Smooth muscle cell (in vitro differentiated cells): ENCODE data around the gene PTPRK. TPM values are rescaled to one million over a fixed set of nuclear protein-coding genes. Genes with fewer than 3 reads are reported as not detected.

Source experiments
- DNase-seq: peaks from one replicate; lab custom pipeline; 2025; ENCODE audit not compliant: unreplicated experiment; lab: John Stamatoyannopoulos, UW
- H2AFZ ChIP-seq: fragments of 200-600 bp; sonication (generic); 2 replicates; pipeline ENCODE4 v1.6.0; 2016; ENCODE audit warnings: antibody characterized with exemption, low read depth, mild to moderate bottlenecking
- H3F3A ChIP-seq: fragments of 200-600 bp; sonication (generic); 2 replicates; pipeline ENCODE4 v1.6.0; 2017; ENCODE audit warnings: antibody characterized with exemption, low read depth
- H3K27ac ChIP-seq: fragments of 200-600 bp; sonication (generic); 2 replicates; pipeline ENCODE4 v1.5.1; 2016; ENCODE audit warnings: low read depth, mild to moderate bottlenecking
- H3K27me3 ChIP-seq: fragments of 200-600 bp; sonication (generic); 2 replicates; pipeline ENCODE4 v1.6.1; 2016; ENCODE audit warnings: low read depth, mild to moderate bottlenecking
- H3K36me3 ChIP-seq: fragments of 200-600 bp; sonication (generic); 2 replicates; pipeline ENCODE4 v1.5.1; 2016; ENCODE audit warnings: low read depth
- H3K4me1 ChIP-seq: fragments of 200-600 bp; sonication (generic); 2 replicates; pipeline ENCODE4 v1.5.1; 2016; ENCODE audit warnings: low read depth
- H3K4me2 ChIP-seq: fragments of 200-600 bp; sonication (generic); 2 replicates; pipeline ENCODE4 v1.6.0; 2016; ENCODE audit warnings: mild to moderate bottlenecking
- H3K4me3 ChIP-seq: fragments of 200-600 bp; sonication (generic); 2 replicates; pipeline ENCODE4 v1.5.1; 2016; ENCODE audit warnings: mild to moderate bottlenecking
- H3K79me2 ChIP-seq: fragments of 200-600 bp; sonication (generic); 2 replicates; pipeline ENCODE4 v1.6.0; 2016; ENCODE audit warnings: low read depth, mild to moderate bottlenecking
- H3K9ac ChIP-seq: fragments of 200-600 bp; sonication (generic); 2 replicates; pipeline ENCODE4 v1.6.0; 2016; ENCODE audit warnings: low read depth
- H3K9me3 ChIP-seq: fragments of 200-600 bp; sonication (generic); replicated peaks from 2 replicates; pipeline ENCODE4 v1.5.1; 2016; ENCODE audit warnings: low read depth
- H4K20me1 ChIP-seq: fragments of 200-600 bp; sonication (generic); 2 replicates; pipeline ENCODE4 v1.6.0; 2016; ENCODE audit warnings: low read depth
- WGBS: methylation state at CpG from one replicate; pipeline ENCODE4 v1.1.7; 2016; ENCODE audit warnings: low lambda C conversion rate; 5-methylcytosine and 5-hydroxymethylcytosine counted together
- polyA plus RNA-seq: library from polyadenylated mRNA; unstranded; fragments of >200 nt; fragmentation: Nextera tagmentation; extraction: Ambion mirVana; gene quantifications from 2 replicates; pipeline ENCODE4 v1.2.1, GENCODE V29; 2016
- total RNA-seq: library from RNA; depleted of rRNA; stranded (reverse); fragments of >200 nt; gene quantifications from 2 replicates; pipeline ENCODE4 v1.2.3, GENCODE V29; 2014
- TF ChIP-seq, protein P1 (sequence below): fragments of 200-600 bp; sonication (generic); IDR thresholded peaks from 2 replicates; pipeline ENCODE4 v1.5.1; 2017; ENCODE audit warnings: borderline replicate concordance, mild to moderate bottlenecking, antibody characterized with exemption; ENCODE audit not compliant: insufficient read depth, poor library complexity, severe bottlenecking

PTPRK gene
- total and polyA plus RNA-seq, 2 experiments from 2014 or later, result 21.7 to 50.4 TPM

DNA sequence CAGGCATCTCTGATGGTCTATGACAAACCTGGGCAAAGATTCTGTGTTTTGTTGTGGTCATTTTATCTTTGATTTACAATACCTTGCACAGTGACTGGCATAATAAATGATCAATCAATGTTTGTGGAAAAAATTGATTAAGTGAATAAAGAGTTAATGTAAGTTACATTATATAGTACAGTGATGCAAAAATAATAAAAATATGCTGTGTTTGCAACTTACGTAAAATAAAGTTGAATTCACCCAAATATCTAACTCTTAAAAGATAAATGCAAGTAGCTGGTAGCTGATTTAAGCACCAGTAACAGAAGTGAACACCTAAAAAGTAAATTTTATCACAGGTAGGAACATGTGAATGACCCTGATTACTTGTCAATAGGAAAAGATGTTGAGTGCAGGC, 443.6 kb downstream of the PTPRK start:
- H3K4me1 ChIP-seq, result no peaks in the 10 kb centered on the region
- H2AFZ ChIP-seq, result no peak overlapping the region
- H3K27me3 ChIP-seq, result no peaks in the 10 kb centered on the region
- no peaks in the 10 kb centered on the region for H3F3A ChIP-seq
- no peaks in the 10 kb centered on the region for H3K79me2 ChIP-seq
- no peak for DNase-seq
- no peak overlapping the region for H3K4me3 ChIP-seq
- no peak overlapping the region for H3K4me2 ChIP-seq
- H3K27ac ChIP-seq, result no peak overlapping the region
- no peaks in the 10 kb centered on the region for H3K9me3 ChIP-seq
- TF ChIP-seq, protein P1, sequence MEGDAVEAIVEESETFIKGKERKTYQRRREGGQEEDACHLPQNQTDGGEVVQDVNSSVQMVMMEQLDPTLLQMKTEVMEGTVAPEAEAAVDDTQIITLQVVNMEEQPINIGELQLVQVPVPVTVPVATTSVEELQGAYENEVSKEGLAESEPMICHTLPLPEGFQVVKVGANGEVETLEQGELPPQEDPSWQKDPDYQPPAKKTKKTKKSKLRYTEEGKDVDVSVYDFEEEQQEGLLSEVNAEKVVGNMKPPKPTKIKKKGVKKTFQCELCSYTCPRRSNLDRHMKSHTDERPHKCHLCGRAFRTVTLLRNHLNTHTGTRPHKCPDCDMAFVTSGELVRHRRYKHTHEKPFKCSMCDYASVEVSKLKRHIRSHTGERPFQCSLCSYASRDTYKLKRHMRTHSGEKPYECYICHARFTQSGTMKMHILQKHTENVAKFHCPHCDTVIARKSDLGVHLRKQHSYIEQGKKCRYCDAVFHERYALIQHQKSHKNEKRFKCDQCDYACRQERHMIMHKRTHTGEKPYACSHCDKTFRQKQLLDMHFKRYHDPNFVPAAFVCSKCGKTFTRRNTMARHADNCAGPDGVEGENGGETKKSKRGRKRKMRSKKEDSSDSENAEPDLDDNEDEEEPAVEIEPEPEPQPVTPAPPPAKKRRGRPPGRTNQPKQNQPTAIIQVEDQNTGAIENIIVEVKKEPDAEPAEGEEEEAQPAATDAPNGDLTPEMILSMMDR, result no peak
- no peak overlapping the region for H3K9ac ChIP-seq
- H4K20me1 ChIP-seq, result no peaks in the 10 kb centered on the region
- 94% methylated on average over 1 of the region's 1 CpG for WGBS
- no peaks in the 10 kb centered on the region for H3K36me3 ChIP-seq

DNA sequence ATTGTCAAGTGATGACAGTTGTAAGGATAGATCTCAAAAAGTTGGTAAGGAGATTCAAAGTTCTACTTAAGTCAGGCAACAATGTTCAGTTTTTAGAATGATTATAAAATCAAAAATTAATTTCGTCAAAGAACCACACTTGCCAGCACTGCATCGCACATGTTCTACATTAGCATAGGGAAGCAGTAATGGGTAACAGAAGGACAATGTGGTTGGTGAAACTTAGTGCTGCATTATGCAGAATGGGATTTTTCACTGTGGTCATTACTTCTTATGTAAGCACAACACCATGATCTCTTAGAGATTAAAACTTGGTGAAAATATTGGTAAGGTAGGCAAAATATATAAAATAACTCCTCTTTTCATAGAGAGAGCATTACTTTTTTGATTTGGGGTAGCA, 445.8 kb downstream of the PTPRK start:
- H3K27me3 ChIP-seq, result no peaks in the 10 kb centered on the region
- no peak overlapping the region for H3K4me3 ChIP-seq
- H3K4me2 ChIP-seq, result no peak overlapping the region
- H3K9me3 ChIP-seq, result no peaks in the 10 kb centered on the region
- H4K20me1 ChIP-seq, result no peaks in the 10 kb centered on the region
- H3F3A ChIP-seq, result no peaks in the 10 kb centered on the region
- no peaks in the 10 kb centered on the region for H3K36me3 ChIP-seq
- TF ChIP-seq, protein P1, result no peak
- H3K4me1 ChIP-seq, result no peaks in the 10 kb centered on the region
- 98% methylated on average over 2 of the region's 2 CpGs for WGBS
- H3K27ac ChIP-seq, result no peak overlapping the region
- no peak overlapping the region for H2AFZ ChIP-seq
- H3K79me2 ChIP-seq, result no peaks in the 10 kb centered on the region
- DNase-seq, result no peak
- no peak overlapping the region for H3K9ac ChIP-seq

DNA sequence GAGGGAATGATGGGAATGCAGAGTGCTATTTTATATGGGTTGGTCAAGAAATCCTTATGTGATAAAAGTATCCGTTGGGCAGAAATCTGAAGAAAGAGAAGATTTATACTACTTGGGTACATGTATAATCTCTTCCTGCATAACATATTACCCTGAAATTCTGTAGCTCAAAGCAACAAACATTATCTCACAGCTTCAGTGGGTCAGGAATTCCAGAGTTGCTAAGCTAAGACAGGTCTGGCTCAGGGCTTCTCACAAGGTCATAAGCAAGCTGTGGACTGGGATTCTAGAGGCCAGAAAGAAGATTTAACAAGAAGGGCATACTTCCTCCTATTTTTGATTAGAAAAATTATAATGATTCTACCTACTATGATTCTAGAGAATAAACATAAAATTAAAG, 447.0 kb downstream of the PTPRK start:
- DNase-seq, result no peak
- Histone ChIP-seq H3K9ac (no peak overlapping the region), H4K20me1 (no peaks in the 10 kb centered on the region), H3K4me1 (no peaks in the 10 kb centered on the region), H3K4me2 (no peak overlapping the region), H3K27me3 (no peaks in the 10 kb centered on the region), H3K4me3 (no peak overlapping the region), H3K79me2 (no peaks in the 10 kb centered on the region), H3K9me3 (no peaks in the 10 kb centered on the region), H3F3A (no peaks in the 10 kb centered on the region), H2AFZ (no peak overlapping the region), H3K36me3 (no peaks in the 10 kb centered on the region), H3K27ac (no peak overlapping the region)
- 45% methylated on average over 1 of the region's 1 CpG for WGBS
- TF ChIP-seq, protein P1, result no peak

DNA sequence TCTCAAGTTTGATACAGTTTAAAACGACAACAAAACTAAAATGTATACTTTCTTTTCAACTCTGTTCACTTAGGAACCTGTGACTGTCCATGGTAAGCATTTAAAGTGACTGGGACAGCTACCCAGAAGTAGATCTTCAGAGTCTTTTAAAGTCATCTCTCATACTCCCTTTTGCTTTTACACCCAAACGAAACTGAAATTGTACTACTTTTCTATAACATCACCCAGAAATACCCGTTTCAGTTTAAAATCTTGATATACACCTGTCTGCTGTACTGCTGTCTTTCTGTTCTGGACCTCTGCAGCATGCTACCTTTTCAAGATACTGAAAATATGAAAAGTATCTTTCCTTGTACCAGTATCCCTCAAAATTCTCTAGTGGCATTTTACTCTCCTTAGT, 449.2 kb downstream of the PTPRK start:
- no peak overlapping the region for H3K4me3 ChIP-seq
- TF ChIP-seq, protein P1, result no peak
- H2AFZ ChIP-seq, result no peak overlapping the region
- no peak overlapping the region for H3K27ac ChIP-seq
- H4K20me1 ChIP-seq, result no peaks in the 10 kb centered on the region
- H3K36me3 ChIP-seq, result no peaks in the 10 kb centered on the region
- no peaks in the 10 kb centered on the region for H3K27me3 ChIP-seq
- no peak overlapping the region for H3K9ac ChIP-seq
- no peaks in the 10 kb centered on the region for H3K79me2 ChIP-seq
- H3K4me1 ChIP-seq, result peaks cover 6% of the 10 kb centered on the region
- no peak overlapping the region for H3K4me2 ChIP-seq
- no peak for DNase-seq
- no peaks in the 10 kb centered on the region for H3F3A ChIP-seq
- 94% methylated on average over 3 of the region's 3 CpGs for WGBS
- H3K9me3 ChIP-seq, result no peaks in the 10 kb centered on the region
